GM23338 (cell line): ENCODE data around the gene SLC39A11.

ENCODE experiments used
- CREB1 ChIP-seq: fragments of 250-450 bp; sonication (Bioruptor Pico); IDR thresholded peaks from 2 replicates; pipeline ENCODE4 v1.5.0; 2020; ENCODE audit warnings: low read depth, mild to moderate bottlenecking, moderate library complexity
- EZH2 ChIP-seq: fragments of 200-600 bp; sonication (generic); IDR thresholded peaks from one replicate; pipeline ENCODE4 v1.8.0; 2017; ENCODE audit warnings: antibody characterized with exemption, mild to moderate bottlenecking, low read depth; ENCODE audit not compliant: unreplicated experiment
- EZH2phosphoT487 ChIP-seq: fragments of 200-600 bp; sonication (generic); IDR thresholded peaks from one replicate; pipeline ENCODE4 v1.8.1; 2018; ENCODE audit warnings: antibody characterized with exemption; ENCODE audit not compliant: unreplicated experiment
- NANOG ChIP-seq: IDR thresholded peaks from 2 replicates; pipeline ENCODE4 v1.6.1; 2016; ENCODE audit warnings: antibody characterized with exemption, borderline replicate concordance
- POLR2AphosphoS5 ChIP-seq: IDR thresholded peaks from 2 replicates; pipeline ENCODE4 v1.6.1; 2016; ENCODE audit warnings: antibody characterized with exemption, low read depth
- STAT1 ChIP-seq: IDR thresholded peaks from one replicate; pipeline ENCODE4 v1.6.1; 2016; ENCODE audit warnings: antibody characterized with exemption; ENCODE audit not compliant: unreplicated experiment
- TF ChIP-seq, protein P1 (sequence below): IDR thresholded peaks from 2 replicates; pipeline ENCODE4 v1.6.1; 2016; ENCODE audit warnings: antibody characterized with exemption
- TF ChIP-seq, protein P2 (sequence below), 2 experiments: fragments of 200-600 bp in 1 of 2; sonication (generic) in 1 of 2; conservative IDR thresholded peaks; 2 replicates each; pipeline versions ENCODE4 v1.5.1 to v1.6.1; 2016 to 2017; ENCODE audit warnings: antibody characterized with exemption in 2 of 2, low read depth in 2 of 2, mild to moderate bottlenecking in 2 of 2, moderate library complexity in 1 of 2
- TF ChIP-seq, protein P3 (sequence below): IDR thresholded peaks from one replicate; pipeline ENCODE4 v1.6.1; 2018; ENCODE audit warnings: antibody characterized with exemption; ENCODE audit not compliant: unreplicated experiment

DNA sequence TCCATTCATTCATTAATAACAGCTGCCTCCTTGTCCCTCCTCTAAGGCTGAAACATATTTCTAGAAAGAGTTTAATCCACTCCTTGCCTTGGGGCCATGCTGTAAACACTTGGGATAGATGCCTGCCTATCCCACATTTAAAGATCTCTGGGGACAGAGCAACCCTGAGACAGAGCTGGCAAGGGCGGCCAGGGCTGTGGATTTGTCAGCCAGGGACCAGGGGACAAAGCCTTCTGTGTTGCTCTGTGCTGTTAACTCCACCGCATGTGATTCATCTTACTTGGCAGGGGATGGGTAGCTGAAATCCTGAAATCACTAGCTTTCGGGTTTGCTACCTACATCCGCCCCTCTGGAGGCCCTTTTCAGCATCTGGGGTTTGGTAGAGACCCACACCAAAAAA lies 392.9 kb downstream of the SLC39A11 start:
- TF ChIP-seq, protein P1, sequence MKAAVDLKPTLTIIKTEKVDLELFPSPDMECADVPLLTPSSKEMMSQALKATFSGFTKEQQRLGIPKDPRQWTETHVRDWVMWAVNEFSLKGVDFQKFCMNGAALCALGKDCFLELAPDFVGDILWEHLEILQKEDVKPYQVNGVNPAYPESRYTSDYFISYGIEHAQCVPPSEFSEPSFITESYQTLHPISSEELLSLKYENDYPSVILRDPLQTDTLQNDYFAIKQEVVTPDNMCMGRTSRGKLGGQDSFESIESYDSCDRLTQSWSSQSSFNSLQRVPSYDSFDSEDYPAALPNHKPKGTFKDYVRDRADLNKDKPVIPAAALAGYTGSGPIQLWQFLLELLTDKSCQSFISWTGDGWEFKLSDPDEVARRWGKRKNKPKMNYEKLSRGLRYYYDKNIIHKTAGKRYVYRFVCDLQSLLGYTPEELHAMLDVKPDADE, result no peak
- TF ChIP-seq, protein P2, sequence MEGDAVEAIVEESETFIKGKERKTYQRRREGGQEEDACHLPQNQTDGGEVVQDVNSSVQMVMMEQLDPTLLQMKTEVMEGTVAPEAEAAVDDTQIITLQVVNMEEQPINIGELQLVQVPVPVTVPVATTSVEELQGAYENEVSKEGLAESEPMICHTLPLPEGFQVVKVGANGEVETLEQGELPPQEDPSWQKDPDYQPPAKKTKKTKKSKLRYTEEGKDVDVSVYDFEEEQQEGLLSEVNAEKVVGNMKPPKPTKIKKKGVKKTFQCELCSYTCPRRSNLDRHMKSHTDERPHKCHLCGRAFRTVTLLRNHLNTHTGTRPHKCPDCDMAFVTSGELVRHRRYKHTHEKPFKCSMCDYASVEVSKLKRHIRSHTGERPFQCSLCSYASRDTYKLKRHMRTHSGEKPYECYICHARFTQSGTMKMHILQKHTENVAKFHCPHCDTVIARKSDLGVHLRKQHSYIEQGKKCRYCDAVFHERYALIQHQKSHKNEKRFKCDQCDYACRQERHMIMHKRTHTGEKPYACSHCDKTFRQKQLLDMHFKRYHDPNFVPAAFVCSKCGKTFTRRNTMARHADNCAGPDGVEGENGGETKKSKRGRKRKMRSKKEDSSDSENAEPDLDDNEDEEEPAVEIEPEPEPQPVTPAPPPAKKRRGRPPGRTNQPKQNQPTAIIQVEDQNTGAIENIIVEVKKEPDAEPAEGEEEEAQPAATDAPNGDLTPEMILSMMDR (conservative IDR thresholded peaks at IDR 0.05; ENCODE audit: low read depth in 2 of 2), result no peak
- TF ChIP-seq CREB1 (CRISPR knock-in tag), result no peak
- TF ChIP-seq POLR2AphosphoS5, result no peak
- no peak for TF ChIP-seq EZH2
- no peak for TF ChIP-seq NANOG
- no peak for TF ChIP-seq EZH2phosphoT487
- TF ChIP-seq, protein P3, sequence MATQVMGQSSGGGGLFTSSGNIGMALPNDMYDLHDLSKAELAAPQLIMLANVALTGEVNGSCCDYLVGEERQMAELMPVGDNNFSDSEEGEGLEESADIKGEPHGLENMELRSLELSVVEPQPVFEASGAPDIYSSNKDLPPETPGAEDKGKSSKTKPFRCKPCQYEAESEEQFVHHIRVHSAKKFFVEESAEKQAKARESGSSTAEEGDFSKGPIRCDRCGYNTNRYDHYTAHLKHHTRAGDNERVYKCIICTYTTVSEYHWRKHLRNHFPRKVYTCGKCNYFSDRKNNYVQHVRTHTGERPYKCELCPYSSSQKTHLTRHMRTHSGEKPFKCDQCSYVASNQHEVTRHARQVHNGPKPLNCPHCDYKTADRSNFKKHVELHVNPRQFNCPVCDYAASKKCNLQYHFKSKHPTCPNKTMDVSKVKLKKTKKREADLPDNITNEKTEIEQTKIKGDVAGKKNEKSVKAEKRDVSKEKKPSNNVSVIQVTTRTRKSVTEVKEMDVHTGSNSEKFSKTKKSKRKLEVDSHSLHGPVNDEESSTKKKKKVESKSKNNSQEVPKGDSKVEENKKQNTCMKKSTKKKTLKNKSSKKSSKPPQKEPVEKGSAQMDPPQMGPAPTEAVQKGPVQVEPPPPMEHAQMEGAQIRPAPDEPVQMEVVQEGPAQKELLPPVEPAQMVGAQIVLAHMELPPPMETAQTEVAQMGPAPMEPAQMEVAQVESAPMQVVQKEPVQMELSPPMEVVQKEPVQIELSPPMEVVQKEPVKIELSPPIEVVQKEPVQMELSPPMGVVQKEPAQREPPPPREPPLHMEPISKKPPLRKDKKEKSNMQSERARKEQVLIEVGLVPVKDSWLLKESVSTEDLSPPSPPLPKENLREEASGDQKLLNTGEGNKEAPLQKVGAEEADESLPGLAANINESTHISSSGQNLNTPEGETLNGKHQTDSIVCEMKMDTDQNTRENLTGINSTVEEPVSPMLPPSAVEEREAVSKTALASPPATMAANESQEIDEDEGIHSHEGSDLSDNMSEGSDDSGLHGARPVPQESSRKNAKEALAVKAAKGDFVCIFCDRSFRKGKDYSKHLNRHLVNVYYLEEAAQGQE, result no peak
- TF ChIP-seq STAT1, result no peak
